ENCODE measurements around the gene ATXN10.

GRCh38 chr22:45648301-45649117 is 23.1 kb upstream of the ATXN10 start:
- TF ChIP-seq, protein P1, sequence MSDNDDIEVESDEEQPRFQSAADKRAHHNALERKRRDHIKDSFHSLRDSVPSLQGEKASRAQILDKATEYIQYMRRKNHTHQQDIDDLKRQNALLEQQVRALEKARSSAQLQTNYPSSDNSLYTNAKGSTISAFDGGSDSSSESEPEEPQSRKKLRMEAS (IDR thresholded peaks at IDR 0.05): no peak
- TF ChIP-seq, protein P2, sequence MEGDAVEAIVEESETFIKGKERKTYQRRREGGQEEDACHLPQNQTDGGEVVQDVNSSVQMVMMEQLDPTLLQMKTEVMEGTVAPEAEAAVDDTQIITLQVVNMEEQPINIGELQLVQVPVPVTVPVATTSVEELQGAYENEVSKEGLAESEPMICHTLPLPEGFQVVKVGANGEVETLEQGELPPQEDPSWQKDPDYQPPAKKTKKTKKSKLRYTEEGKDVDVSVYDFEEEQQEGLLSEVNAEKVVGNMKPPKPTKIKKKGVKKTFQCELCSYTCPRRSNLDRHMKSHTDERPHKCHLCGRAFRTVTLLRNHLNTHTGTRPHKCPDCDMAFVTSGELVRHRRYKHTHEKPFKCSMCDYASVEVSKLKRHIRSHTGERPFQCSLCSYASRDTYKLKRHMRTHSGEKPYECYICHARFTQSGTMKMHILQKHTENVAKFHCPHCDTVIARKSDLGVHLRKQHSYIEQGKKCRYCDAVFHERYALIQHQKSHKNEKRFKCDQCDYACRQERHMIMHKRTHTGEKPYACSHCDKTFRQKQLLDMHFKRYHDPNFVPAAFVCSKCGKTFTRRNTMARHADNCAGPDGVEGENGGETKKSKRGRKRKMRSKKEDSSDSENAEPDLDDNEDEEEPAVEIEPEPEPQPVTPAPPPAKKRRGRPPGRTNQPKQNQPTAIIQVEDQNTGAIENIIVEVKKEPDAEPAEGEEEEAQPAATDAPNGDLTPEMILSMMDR (IDR thresholded peaks at IDR 0.05 in 2 of 3, conservative IDR thresholded peaks at IDR 0.05 in 1 of 3; ENCODE audit: borderline replicate concordance in 1 of 3, insufficient read depth in 1 of 3, low read depth in 2 of 3, low read length in 2 of 3): no peak
- TF ChIP-seq SIN3A (IDR thresholded peaks at IDR 0.05; ENCODE audit: low read depth): no peak
- TF ChIP-seq SP1 (IDR thresholded peaks at IDR 0.05; ENCODE audit: low read depth): no peak
- no peak for TF ChIP-seq POLR2A (IDR thresholded peaks at IDR 0.05; ENCODE audit: borderline replicate concordance, extremely low read depth, insufficient read depth, insufficient read length)
- no peak for TF ChIP-seq RAD21 (IDR thresholded peaks at IDR 0.05; ENCODE audit: low read depth)
- TF ChIP-seq ZFX (IDR thresholded peaks at IDR 0.05): no peak
- TF ChIP-seq EZH2phosphoT487 (IDR thresholded peaks at IDR 0.05; ENCODE audit: borderline replicate concordance): no peak
- TF ChIP-seq JUND (IDR thresholded peaks at IDR 0.05): no peak
- TF ChIP-seq EGR1 (IDR thresholded peaks at IDR 0.05; ENCODE audit: low read depth): no peak
- no peak for TF ChIP-seq SRF (IDR thresholded peaks at IDR 0.05; ENCODE audit: low read depth)
- no peak for TF ChIP-seq EZH2 (IDR thresholded peaks at IDR 0.05)
- TF ChIP-seq REST (IDR thresholded peaks at IDR 0.05; ENCODE audit: low read depth): no peak
